IMR-90 (cell line): ENCODE data around the gene OMG. TPM values are rescaled to one million over a fixed set of nuclear protein-coding genes. Genes with fewer than 3 reads are reported as not detected.

ENCODE experiments used
- ATAC-seq: fragments of 200-7000 bp; cut with Tn5 transposase; 2 replicates; pipeline ENCODE4 v1.9.1; 2020; ENCODE audit warnings: low read depth, mild to moderate bottlenecking, moderate library complexity
- BruUV-seq: library from RNA; stranded (reverse); fragments of 400-500 nt; replicated peaks from 2 replicates; lab custom pipeline; 2021; lab: Mats Ljungman, UMichigan
- CTCF ChIA-PET: fragments of 300-600 bp; formaldehyde crosslinking; extraction: SDS; loops from one replicate; lab custom pipeline; 2021; ENCODE audit warnings: antibody characterized with exemption; lab: Yijun Ruan, JAX
- POLR2A ChIA-PET: fragments of 300-600 bp; sonication (Branson Sonifier 250); formaldehyde crosslinking; loops from one replicate; lab custom pipeline; 2022; ENCODE audit warnings: antibody characterized with exemption; ENCODE audit not compliant: unreplicated experiment; lab: Charles Lee
- DNase-seq: peaks from one replicate; pipeline ENCODE4 v3.0.0; 2013
- H2AFZ ChIP-seq: replicated peaks from 2 replicates; pipeline ENCODE3; 2013; ENCODE audit warnings: low read length, mild to moderate bottlenecking; ENCODE audit not compliant: poor library complexity
- H2AK5ac ChIP-seq: 2 replicates; pipeline ENCODE4 v1.6.1; 2013; ENCODE audit warnings: low read depth, low read length, inconsistent platforms
- H2AK9ac ChIP-seq: replicated peaks from 2 replicates; pipeline ENCODE3; 2013; ENCODE audit warnings: mild to moderate bottlenecking, low read depth, low read length, moderate library complexity; ENCODE audit not compliant: poor library complexity
- H2BK120ac ChIP-seq: 2 replicates; pipeline ENCODE4 v1.6.1; 2013; ENCODE audit warnings: low read depth, low read length, inconsistent platforms
- H2BK15ac ChIP-seq: 3 replicates; pipeline ENCODE4 v1.6.1; 2013; ENCODE audit warnings: low read depth, low read length, inconsistent platforms
- H2BK20ac ChIP-seq: 2 replicates; pipeline ENCODE4 v1.6.1; 2013; ENCODE audit warnings: low read depth, mild to moderate bottlenecking, inconsistent platforms, low read length, moderate library complexity
- H2BK5ac ChIP-seq: 2 replicates; pipeline ENCODE4 v1.6.1; 2013; ENCODE audit warnings: mild to moderate bottlenecking, low read depth, low read length, inconsistent platforms; ENCODE audit not compliant: poor library complexity, severe bottlenecking
- H3K14ac ChIP-seq: replicated peaks from 2 replicates; pipeline ENCODE4 v1.6.1; 2013; ENCODE audit warnings: low read depth, low read length, inconsistent platforms
- H3K18ac ChIP-seq: 2 replicates; pipeline ENCODE4 v1.6.1; 2013; ENCODE audit warnings: low read depth, low read length, control low read depth
- H3K23ac ChIP-seq: 2 replicates; pipeline ENCODE4 v1.6.1; 2013; ENCODE audit warnings: low read depth, low read length, inconsistent platforms
- H3K27ac ChIP-seq: 2 replicates; pipeline ENCODE4 v1.5.1; 2013; ENCODE audit warnings: mild to moderate bottlenecking, control low read depth, low read length; ENCODE audit not compliant: insufficient read depth
- H3K27me3 ChIP-seq: 2 replicates; pipeline ENCODE4 v1.6.1; 2013; ENCODE audit warnings: low read length; ENCODE audit not compliant: control insufficient read depth, insufficient read depth
- H3K36me3 ChIP-seq: 2 replicates; pipeline ENCODE4 v1.6.1; 2013; ENCODE audit warnings: low read length, mixed read lengths; ENCODE audit not compliant: control insufficient read depth, insufficient read depth
- H3K4ac ChIP-seq: 2 replicates; pipeline ENCODE4 v1.6.1; 2013; ENCODE audit warnings: low read depth, low read length, inconsistent platforms
- H3K4me1 ChIP-seq: 2 replicates; pipeline ENCODE4 v1.6.1; 2013; ENCODE audit warnings: low read length, mixed read lengths; ENCODE audit not compliant: control insufficient read depth, insufficient read depth
- H3K4me2 ChIP-seq: 2 replicates; pipeline ENCODE4 v1.6.1; 2013; ENCODE audit warnings: low read depth, mild to moderate bottlenecking, control low read depth, low read length, moderate library complexity
- H3K4me3 ChIP-seq: 2 replicates; pipeline ENCODE4 v1.5.1; 2013; ENCODE audit warnings: low read depth, mild to moderate bottlenecking, control low read depth, low read length, moderate library complexity; ENCODE audit not compliant: insufficient read depth
- H3K56ac ChIP-seq: 2 replicates; pipeline ENCODE4 v1.6.1; 2013; ENCODE audit warnings: low read length, inconsistent platforms; ENCODE audit not compliant: insufficient read depth; ENCODE audit errors: extremely low read depth
- H3K79me1 ChIP-seq, 2 experiments: 2 replicates each; pipeline ENCODE4 v1.6.1; 2013; ENCODE audit warnings: low read length in 2 of 2, inconsistent platforms in 1 of 2, low read depth in 1 of 2
- H3K9ac ChIP-seq: 2 replicates; pipeline ENCODE4 v1.6.1; 2013; ENCODE audit warnings: low read depth, low read length, control low read depth
- H3K9me1 ChIP-seq: 2 replicates; pipeline ENCODE4 v1.6.1; 2013; ENCODE audit warnings: low read length, inconsistent platforms; ENCODE audit not compliant: insufficient read depth
- H3K9me3 ChIP-seq: 2 replicates; pipeline ENCODE4 v1.6.1; 2013; ENCODE audit warnings: low read length; ENCODE audit not compliant: control insufficient read depth, insufficient read depth
- H4K20me1 ChIP-seq: 2 replicates; pipeline ENCODE4 v1.6.1; 2013; ENCODE audit warnings: low read length, inconsistent platforms; ENCODE audit not compliant: insufficient read depth
- H4K5ac ChIP-seq: 2 replicates; pipeline ENCODE4 v1.6.1; 2013; ENCODE audit warnings: mild to moderate bottlenecking, low read depth, low read length, control low read depth
- H4K8ac ChIP-seq, 2 experiments: 2 replicates each; pipeline ENCODE4 v1.6.1; 2013; ENCODE audit warnings: low read depth in 2 of 2, low read length in 2 of 2, control low read depth in 1 of 2, inconsistent platforms in 1 of 2
- H4K91ac ChIP-seq: 2 replicates; pipeline ENCODE4 v1.6.1; 2013; ENCODE audit warnings: low read depth, low read length, inconsistent platforms; ENCODE audit not compliant: insufficient read depth
- BHLHE40 ChIP-seq: fragments of 150-350 bp; IDR thresholded peaks from 2 replicates; pipeline ENCODE4 v1.6.1; 2016; ENCODE audit warnings: mild to moderate bottlenecking, low read depth, low read length
- MAFK ChIP-seq: IDR thresholded peaks from 2 replicates; pipeline ENCODE4 v1.6.1; 2012; ENCODE audit warnings: low read depth, low read length, improper control_type of control experiment
- WGBS, 2 experiments: methylation state at CpG; one replicate each; pipeline versions ENCODE4 v1.1.5 to v1.1.7; 2013; ENCODE audit warnings: missing lambda C conversion rate in 2 of 2; ENCODE audit not compliant: insufficient read length in 1 of 2; ENCODE audit errors: extremely low coverage in 2 of 2; 5-methylcytosine and 5-hydroxymethylcytosine counted together
- dilution Hi-C: fragments of 300-500 bp; cut with HindIII; formaldehyde crosslinking; loops from one replicate; pipeline ENCODE4 v1.14.3; 2018; ENCODE audit warnings: low sequenced_read_pairs; ENCODE audit not compliant: unreplicated experiment
- in situ Hi-C: fragments of 300-500 bp; cut with MboI; formaldehyde crosslinking; loops from 3 replicates; pipeline ENCODE4 v1.14.3; 2019; ENCODE audit warnings: low sequenced_read_pairs, inconsistent platforms, mixed read lengths
- intact Hi-C: fragments of 100-400 bp; cut with micrococcal nuclease; formaldehyde crosslinking; loops from 2 replicates; pipeline ENCODE4 v1.10.0; 2022
- polyA plus RNA-seq, 3 experiments: library from polyadenylated mRNA; depleted of rRNA; stranded (reverse); fragments of >200 nt; gene quantifications; 2 replicates each; pipeline ENCODE4 v1.2.3, GENCODE V29; 2012; ENCODE audit warnings: low replicate concordance in 1 of 3
- total RNA-seq: library from RNA; depleted of rRNA; stranded (reverse); fragments of >200 nt; gene quantifications from 2 replicates; pipeline ENCODE4 v1.2.3, GENCODE V29; 2012

Gene OMG
- total and polyA plus RNA-seq, 2 of the 4 experiments (the other 2 are of a cell fraction), result 0.18 TPM; not detected in 1

- Histone ChIP-seq H3K9me3 (no peaks in the 10 kb centered on the region), H3K9me1 (0 out of 2 replicates have a peak, but pooled peaks cover 3% of the 10 kb centered on the region), H3K36me3 (peaks cover 1% of the 10 kb centered on the region; the same call in 1 of the 2 replicates), H3K27ac (no peak overlapping the region), H3K4me2 (no peak overlapping the region), H2BK120ac (no peak overlapping the region), H3K4ac (no peak overlapping the region), H2BK5ac (no peak overlapping the region), H2AFZ (no peak overlapping the region), H2AK9ac (no peak overlapping the region), H3K56ac (no peak overlapping the region), H2AK5ac (no peak overlapping the region), H3K18ac (no peak overlapping the region), H4K8ac (no peak overlapping the region), H3K4me1 (no peaks in the 10 kb centered on the region), H3K79me1 (peaks cover 6 to 22% of the 10 kb centered on the region in 2 experiments; a peak in 3 of 4 replicates), H4K91ac (no peak overlapping the region), H4K20me1 (no peaks in the 10 kb centered on the region), H3K27me3 (no peaks in the 10 kb centered on the region), H2BK15ac (no peak overlapping the region), H3K23ac (no peak overlapping the region), H3K9ac (no peak overlapping the region), H3K14ac (no peak overlapping the region), H2BK20ac (no peak overlapping the region), H3K4me3 (no peak overlapping the region), H4K5ac (no peak overlapping the region)
- in situ Hi-C loops (no loop called here), dilution Hi-C loops (no loop called here), intact Hi-C loops (no loop called here)
- DNase-seq (no peak), ATAC-seq (no peak)
- WGBS, 2 experiments, result no CpG with 5 or more reads among the region's 1 CpG
- CTCF ChIA-PET, result interaction anchor here (1.3 kb wide), 1 partner anchor 17 kb away, joined by 3 read pairs; no protein-coding TSS in a partner anchor
- POLR2A ChIA-PET, result no interaction called here
- BruUV-seq, result no TSS peak
- TF ChIP-seq BHLHE40, result no peak
- TF ChIP-seq MAFK, result no peak
These were observed 10.5 kb downstream of the OMG start for GRCh38 chr17:31286587-31286986.
